Activated CD4-positive, alpha-beta T cell treated with anti-CD3 and anti-CD28 coated beads, Interleukin-2, amount 50 U/mL, for 24 hours (primary cell): ENCODE measurements around the gene MNAT1.
"Not testable (repeated sequence)": the region's sequence is repeated elsewhere in the genome, so short reads cannot be mapped to it uniquely, and the experiment has no call there.

ENCODE experiments used
- DNase-seq, 2 donors: peaks; one replicate each; pipeline ENCODE4 v3.0.0-alpha.2; 2020; ENCODE audit warnings: low read depth in 1 of 2, low spot score in 1 of 2

MNAT1 gene

DNA sequence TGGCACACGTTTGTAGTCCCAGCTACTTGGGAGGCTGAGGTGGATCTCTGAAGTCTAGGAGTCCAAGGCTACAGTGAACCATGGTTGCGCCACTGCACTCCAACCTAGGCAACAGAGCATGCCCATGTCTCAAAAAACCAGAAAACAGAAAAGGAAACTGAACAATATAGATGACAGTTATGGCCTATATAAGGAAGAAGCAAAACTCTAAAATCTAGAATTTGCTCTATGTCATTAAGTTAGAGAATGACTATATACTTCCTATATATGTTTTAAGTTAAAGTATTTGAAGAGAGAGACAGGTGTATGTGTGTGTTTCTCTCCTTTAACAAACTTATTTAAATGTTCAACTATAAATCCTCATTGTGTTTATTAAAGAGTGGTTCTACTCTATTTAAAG lies 65.8 kb downstream of the MNAT1 start:
- no peak for DNase-seq

- DNase-seq: no peak
Measured at GRCh38 chr14:60803871-60804270, 69.3 kb downstream of the MNAT1 start.

GRCh38 chr14:60805841-60806430 lies 71.4 kb downstream of the MNAT1 start:
- no peak for DNase-seq

GRCh38 chr14:60807247-60807646 lies 72.7 kb downstream of the MNAT1 start:
- DNase-seq: no peak

DNA sequence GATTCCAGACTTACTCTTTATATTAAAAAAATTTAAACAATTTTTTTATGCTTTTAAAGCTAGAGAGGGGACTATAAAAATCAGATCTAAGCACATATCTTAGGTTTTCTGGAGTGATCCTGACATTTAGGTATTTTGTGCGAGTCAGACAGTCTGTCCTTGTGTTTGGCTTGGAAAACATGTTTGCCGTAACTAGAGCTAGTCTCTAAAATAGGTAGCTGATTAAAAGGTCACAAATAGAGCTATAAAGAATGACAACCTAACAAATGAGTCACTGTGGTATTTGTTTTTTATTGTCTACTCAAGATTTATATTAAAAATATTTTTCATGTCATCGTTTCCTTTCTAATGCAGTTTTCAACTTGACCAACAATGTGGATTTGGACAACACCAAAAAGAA lies 73.4 kb downstream of the MNAT1 start:
- DNase-seq: no peak

GRCh38 chr14:60812987-60813386 lies 78.4 kb downstream of the MNAT1 start:
- DNase-seq: no peak

DNA sequence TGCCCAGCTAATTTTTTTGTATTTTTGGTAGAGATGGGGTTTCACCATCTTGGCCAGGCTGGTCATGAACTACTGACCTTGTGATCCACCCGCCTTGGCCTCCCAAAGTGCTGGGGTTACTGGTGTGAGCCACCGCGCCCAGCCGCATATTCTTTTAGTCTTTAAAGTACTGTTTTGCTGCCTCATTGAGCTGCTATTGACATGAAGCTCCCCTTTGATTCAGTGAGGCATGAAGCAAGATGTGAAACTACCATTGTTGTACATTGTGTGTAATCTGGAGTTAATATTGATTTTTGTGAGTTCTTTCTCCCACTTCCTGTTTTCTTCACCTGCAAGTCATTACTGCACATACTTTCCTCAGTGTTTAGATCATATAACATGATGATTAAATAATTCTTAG lies 80.8 kb downstream of the MNAT1 start:
- no peak for DNase-seq

DNA sequence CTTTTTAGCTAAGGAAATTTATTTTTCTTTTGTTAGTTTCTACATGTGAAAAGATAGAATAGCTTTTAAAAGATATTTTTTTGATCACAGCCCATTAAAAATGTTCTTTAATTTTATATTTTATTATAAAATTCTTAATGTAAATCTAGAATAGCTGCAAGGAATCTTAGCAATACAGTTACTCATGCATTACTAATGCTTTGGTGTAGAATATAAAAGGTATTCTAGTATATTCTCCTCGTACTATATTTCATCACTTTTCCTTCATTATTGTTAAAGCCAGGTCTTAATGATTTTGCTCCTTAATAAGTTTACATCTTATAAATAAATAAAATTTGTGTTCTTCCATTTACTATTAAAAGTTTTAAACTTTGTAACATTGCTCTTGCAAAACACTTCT lies 82.6 kb downstream of the MNAT1 start:
- no peak for DNase-seq

DNA sequence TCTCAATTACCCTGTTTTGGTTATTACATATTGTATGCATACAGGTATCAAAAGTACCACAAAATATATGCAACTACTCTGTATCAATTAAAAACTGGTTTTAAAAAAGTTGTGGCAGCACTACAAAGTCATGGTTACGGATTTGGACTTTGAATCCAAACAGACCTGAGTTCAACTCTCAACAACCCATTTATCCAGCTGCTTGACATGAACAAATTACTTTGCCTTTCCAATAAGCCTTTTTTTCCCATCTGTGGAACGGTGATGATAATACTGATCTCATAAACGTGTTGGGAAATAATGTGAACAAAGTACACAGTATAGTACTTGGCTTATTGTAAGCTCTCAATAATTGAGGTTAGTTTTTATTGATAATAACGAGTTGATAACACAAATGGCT lies 85.0 kb downstream of the MNAT1 start:
- DNase-seq: no peak

GRCh38 chr14:60838601-60839000 lies 104.0 kb downstream of the MNAT1 start:
- DNase-seq: no peak

GRCh38 chr14:60839057-60839456 lies 104.5 kb downstream of the MNAT1 start:
- DNase-seq: no peak

DNA sequence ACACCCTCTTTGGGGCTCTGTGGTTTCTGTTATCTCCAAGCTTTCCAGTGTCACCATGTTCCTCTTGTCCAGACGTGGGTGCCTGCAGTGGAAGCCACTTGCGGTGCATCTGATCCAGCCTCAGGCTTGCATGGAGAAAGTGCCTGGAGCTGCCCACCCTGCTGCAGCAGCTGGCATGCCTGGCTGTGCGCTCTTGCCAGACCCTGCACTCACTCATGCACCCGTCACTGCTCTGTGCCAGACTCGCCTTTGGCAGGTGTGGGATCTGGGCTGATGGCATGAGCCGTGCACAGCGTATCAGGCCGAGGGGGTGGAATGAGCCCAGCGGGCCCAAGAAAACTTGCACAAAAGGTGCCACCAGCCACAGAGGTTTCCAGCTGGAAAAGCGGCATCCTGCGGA lies 105.1 kb downstream of the MNAT1 start:
- no peak for DNase-seq

DNA sequence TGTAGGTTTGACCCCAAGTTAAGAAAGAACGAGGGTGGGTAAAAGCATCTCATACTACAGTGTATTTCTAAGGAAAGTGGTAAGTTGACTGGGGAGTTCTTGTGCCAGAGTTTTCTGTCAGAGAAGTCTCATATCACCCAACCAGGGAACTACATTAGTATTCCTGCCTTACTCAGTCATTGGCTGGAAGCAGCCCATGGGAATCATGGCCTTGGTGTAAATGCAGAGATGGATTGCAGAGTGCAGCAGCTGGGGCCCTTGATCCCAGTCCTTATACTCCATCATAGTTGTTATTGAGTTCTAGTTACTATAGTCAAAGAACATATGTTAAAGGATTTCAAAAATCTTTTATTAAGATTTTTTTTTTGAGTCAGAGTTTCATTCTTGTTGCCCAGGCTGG lies 105.8 kb downstream of the MNAT1 start:
- DNase-seq: no peak

DNA sequence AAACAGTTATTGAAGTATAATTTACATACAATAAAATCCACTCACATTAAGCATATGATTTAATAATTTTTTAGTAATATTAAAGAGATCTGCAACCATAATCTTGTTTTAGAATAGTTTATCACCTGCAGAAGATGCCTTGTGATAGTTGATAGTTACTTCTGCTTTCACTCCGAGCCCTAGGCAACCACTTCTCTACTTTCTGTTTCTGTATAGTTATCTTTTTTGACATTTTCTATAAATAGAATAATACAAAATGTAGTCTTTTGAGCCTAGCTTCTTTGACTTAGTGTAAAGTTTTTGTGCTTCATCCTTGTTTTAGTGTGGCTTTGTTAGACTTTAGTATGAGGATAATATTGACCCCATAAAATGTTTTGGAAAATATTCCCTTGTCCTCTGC lies 111.0 kb downstream of the MNAT1 start:
- no peak for DNase-seq

DNA sequence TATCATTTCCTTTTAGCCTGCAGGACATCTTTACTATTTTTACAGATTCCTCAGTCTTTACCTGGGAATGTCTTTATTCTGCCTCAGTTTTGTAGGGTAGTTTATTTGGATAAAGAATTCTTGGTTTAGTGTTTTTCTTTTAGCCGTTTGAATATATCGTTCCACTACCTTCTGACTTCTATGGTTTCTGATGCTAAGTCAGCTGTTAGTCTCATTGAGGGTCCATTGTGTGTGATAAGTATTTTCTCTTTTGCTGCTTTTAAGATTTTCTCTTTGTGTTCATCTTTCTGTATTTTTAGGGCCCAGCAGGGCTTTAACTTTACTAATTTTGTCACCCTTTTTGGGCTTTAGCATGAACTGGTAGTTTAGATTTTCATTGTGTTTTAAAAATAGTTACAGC lies 113.5 kb downstream of the MNAT1 start:
- no peak for DNase-seq

- DNase-seq: not testable (repeated sequence)
Measured at GRCh38 chr14:60851692-60852091, 117.1 kb downstream of the MNAT1 start.

GRCh38 chr14:60856111-60856510 lies 121.5 kb downstream of the MNAT1 start:
- no peak for DNase-seq

GRCh38 chr14:60859525-60859924 lies 125.0 kb downstream of the MNAT1 start:
- DNase-seq: no peak

GRCh38 chr14:60861545-60862140 lies 127.1 kb downstream of the MNAT1 start:
- no peak for DNase-seq

DNA sequence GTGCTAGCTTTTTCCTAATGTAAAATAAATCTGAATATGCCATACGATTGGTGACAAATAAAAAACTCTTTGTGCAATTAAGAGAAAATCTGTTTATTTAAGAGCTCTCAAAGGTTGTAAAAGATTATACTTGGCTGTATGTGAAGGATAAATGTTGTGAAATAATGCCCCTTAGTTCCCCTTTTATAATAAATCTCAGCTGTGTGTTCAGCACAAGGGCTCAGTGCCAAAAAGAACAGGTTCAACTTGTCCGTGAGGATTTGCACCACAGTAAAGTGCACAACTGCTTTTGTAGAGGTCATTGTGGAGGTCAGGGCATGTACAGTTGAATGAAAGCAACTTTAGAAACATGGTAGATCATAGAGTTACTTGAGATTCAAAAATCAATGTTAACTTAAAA lies 127.7 kb downstream of the MNAT1 start:
- no peak for DNase-seq

DNA sequence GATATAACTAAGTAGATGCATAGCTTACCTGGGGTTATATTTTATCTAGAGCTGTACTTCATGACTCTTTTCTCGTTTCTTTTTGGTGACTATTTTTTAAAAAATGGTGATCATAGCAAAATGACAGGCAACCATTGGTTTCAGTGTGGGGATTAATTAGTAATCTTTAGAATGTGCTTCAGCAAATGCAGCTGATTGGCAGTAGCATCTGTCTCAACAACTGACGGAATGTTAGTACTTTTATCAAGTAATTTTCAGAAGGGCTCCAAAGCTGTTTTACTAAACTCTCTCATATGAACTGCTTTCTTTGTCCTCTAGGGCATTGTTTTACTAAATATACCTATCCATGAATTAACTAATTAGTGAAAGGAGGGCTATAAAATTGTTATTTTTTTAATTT lies 128.7 kb downstream of the MNAT1 start:
- no peak for DNase-seq

GRCh38 chr14:60865378-60866127 lies 131.0 kb downstream of the MNAT1 start:
- no peak for DNase-seq
